K562 (cell line): ENCODE measurements around the gene NR1D1. TPM values are rescaled to one million over a fixed set of nuclear protein-coding genes. Genes with fewer than 3 reads are reported as not detected.

ENCODE experiments used
- CBX1 ChIP-seq: sonication (generic); IDR thresholded peaks from 2 replicates; pipeline ENCODE4 v1.6.1; 2016; ENCODE audit warnings: antibody characterized with exemption, low read depth, mild to moderate bottlenecking
- CTBP1 ChIP-seq: fragments of 450-650 bp; IDR thresholded peaks from 2 replicates; pipeline ENCODE4 v1.6.1; 2016; ENCODE audit warnings: borderline replicate concordance
- ESRRB ChIP-seq: fragments of 250-450 bp; sonication (Bioruptor Pico); IDR thresholded peaks from 2 replicates; pipeline ENCODE4 v1.5.0; 2020; ENCODE audit warnings: mild to moderate bottlenecking, moderate library complexity, borderline replicate concordance
- ETS1 ChIP-seq: conservative IDR thresholded peaks from 2 replicates; pipeline ENCODE4 v1.6.1; 2011; ENCODE audit warnings: low read depth, mild to moderate bottlenecking, low read length; ENCODE audit not compliant: control insufficient read depth
- FOXK2 ChIP-seq, 2 experiments: fragments of 450-650 bp; IDR thresholded peaks in 1 of 2; conservative IDR thresholded peaks in 1 of 2; 2 replicates each; pipeline ENCODE4 v1.6.1; 2016; ENCODE audit warnings: low read depth in 2 of 2, mild to moderate bottlenecking in 1 of 2
- HMGXB4 ChIP-seq: sonication (generic); formaldehyde crosslinking; IDR thresholded peaks from 2 replicates; pipeline ENCODE4 v1.8.1; 2023; ENCODE audit warnings: mild to moderate bottlenecking, missing genetic modification reagents
- KLF10 ChIP-seq: fragments of 250-450 bp; sonication (Bioruptor Pico); IDR thresholded peaks from 2 replicates; pipeline ENCODE4 v1.6.1; 2021; ENCODE audit warnings: matching md5 sums
- MTA2 ChIP-seq: fragments of 450-650 bp; IDR thresholded peaks from 2 replicates; pipeline ENCODE4 v1.6.1; 2016; ENCODE audit warnings: low read depth
- NR2F6 ChIP-seq: fragments of 450-650 bp; formaldehyde crosslinking; IDR thresholded peaks from 2 replicates; pipeline ENCODE4 v1.4.0; 2020; ENCODE audit warnings: mild to moderate bottlenecking
- PTRF ChIP-seq: fragments of 450-650 bp; IDR thresholded peaks from 2 replicates; pipeline ENCODE4 v1.6.1; 2016; ENCODE audit warnings: mild to moderate bottlenecking, missing genetic modification characterization, missing compliant biosample characterization
- SAP30 ChIP-seq: fragments of 200-600 bp; sonication (generic); IDR thresholded peaks from 2 replicates; pipeline ENCODE4 v1.6.1; 2012; ENCODE audit warnings: borderline replicate concordance, low read depth, mild to moderate bottlenecking, moderate library complexity, low read length, control low read depth, inconsistent platforms; ENCODE audit not compliant: insufficient read depth, poor library complexity, severe bottlenecking
- SETDB1 ChIP-seq: IDR thresholded peaks from one replicate; pipeline ENCODE4 v1.6.1; 2012; ENCODE audit warnings: low read length, control low read depth, inconsistent platforms
- ZNF408 ChIP-seq: fragments of 250-450 bp; sonication (Bioruptor Pico); IDR thresholded peaks from 2 replicates; pipeline ENCODE4 v1.4.0; 2020; ENCODE audit warnings: low read depth, mild to moderate bottlenecking, moderate library complexity
- ZNF444 ChIP-seq: fragments of 250-450 bp; sonication (Bioruptor Pico); IDR thresholded peaks from 2 replicates; pipeline ENCODE4 v1.4.0; 2020; ENCODE audit warnings: mild to moderate bottlenecking, moderate library complexity
- ZNF583 ChIP-seq: fragments of 250-450 bp; sonication (Bioruptor Pico); IDR thresholded peaks from 2 replicates; pipeline ENCODE4 v1.4.0; 2020
- polyA plus RNA-seq, 8 experiments: library from polyadenylated mRNA; depleted of rRNA in 4 of 8; stranded (reverse) in 5 of 8; unstranded in 3 of 8; fragments of >200 nt; fragmentation: Nextera tagmentation in 2 of 8; fragmentation: Illumina TruSeq in 1 of 8; extraction: Ambion mirVana in 2 of 8; extraction: Trizol in 1 of 8; gene quantifications; 2 replicates each; pipeline versions ENCODE4 v1.2.1 to v1.2.3, GENCODE V29; 2011 to 2014; ENCODE audit warnings: inconsistent platforms in 1 of 8, missing spikeins in 1 of 8
- total RNA-seq, 7 experiments: library from RNA; depleted of rRNA in 6 of 7; stranded (reverse); fragments of >200 nt in 6 of 7; fragmentation: Illumina TruSeq in 2 of 7; extraction: Trizol in 2 of 7; gene quantifications; 2 replicates each; pipeline versions ENCODE4 v1.2.1 to v1.2.3, GENCODE V29; 2011 to 2021; ENCODE audit warnings: low replicate concordance in 1 of 7
- TF ChIP-seq, protein P1 (sequence below): sonication (generic); formaldehyde crosslinking; IDR thresholded peaks from 2 replicates; pipeline ENCODE4 v1.8.1; 2022; ENCODE audit warnings: missing genetic modification reagents
- TF ChIP-seq, protein P2 (sequence below), 2 experiments: fragments of 200-800 bp in 1 of 2; sonication (Bioruptor generic) in 1 of 2; sonication (generic) in 1 of 2; formaldehyde crosslinking in 1 of 2; IDR thresholded peaks in 1 of 2; conservative IDR thresholded peaks in 1 of 2; 2 replicates each; pipeline versions ENCODE4 v1.5.0 to v1.6.1; 2016 to 2020; ENCODE audit warnings: missing compliant biosample characterization in 1 of 2, missing genetic modification characterization in 1 of 2, missing genetic modification reagents in 1 of 2
- TF ChIP-seq, protein P3 (sequence below): sonication (generic); formaldehyde crosslinking; IDR thresholded peaks from 2 replicates; pipeline ENCODE4 v1.9.0; 2022; ENCODE audit warnings: mild to moderate bottlenecking, missing genetic modification reagents
- TF ChIP-seq, protein P4 (sequence below): sonication (generic); formaldehyde crosslinking; IDR thresholded peaks from 2 replicates; pipeline ENCODE4 v1.8.0; 2022; ENCODE audit warnings: mild to moderate bottlenecking, missing genetic modification reagents, borderline replicate concordance

NR1D1 gene
- total and polyA plus RNA-seq, 9 of the 15 experiments (the other 6 are each of a cell fraction or from before 2014, with no cell fraction given): 0.25 to 7.7 (median 0.65) TPM

DNA sequence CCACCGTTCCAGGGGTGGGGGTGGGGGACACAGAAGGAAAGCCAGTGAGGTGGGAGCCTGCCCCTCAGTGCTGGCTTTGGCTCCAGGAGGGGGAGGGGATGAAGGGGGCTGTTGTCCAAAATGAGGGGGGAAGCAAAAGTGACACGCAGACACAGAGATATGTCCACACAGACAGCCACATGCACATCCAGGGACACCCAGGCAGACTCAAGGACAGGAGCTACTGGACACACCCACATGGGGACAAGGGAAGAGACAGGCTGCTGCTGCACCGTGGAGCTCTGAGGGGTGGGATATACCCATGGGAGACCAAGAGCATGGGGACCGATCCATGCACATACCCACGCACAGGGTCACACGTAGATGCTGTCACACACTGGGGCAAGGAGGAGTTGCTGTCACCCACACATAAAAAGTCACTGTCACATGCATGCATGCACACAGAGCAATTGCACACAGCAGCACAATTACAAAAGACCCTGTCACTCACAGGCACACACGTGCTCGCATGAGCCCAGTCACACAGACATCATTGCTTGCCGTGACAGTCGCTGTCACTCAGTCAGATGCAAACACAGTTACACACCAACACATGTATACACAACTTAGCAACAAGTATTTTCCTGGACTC is 36.4 kb downstream of the NR1D1 start (continued):
- TF ChIP-seq, protein P1, sequence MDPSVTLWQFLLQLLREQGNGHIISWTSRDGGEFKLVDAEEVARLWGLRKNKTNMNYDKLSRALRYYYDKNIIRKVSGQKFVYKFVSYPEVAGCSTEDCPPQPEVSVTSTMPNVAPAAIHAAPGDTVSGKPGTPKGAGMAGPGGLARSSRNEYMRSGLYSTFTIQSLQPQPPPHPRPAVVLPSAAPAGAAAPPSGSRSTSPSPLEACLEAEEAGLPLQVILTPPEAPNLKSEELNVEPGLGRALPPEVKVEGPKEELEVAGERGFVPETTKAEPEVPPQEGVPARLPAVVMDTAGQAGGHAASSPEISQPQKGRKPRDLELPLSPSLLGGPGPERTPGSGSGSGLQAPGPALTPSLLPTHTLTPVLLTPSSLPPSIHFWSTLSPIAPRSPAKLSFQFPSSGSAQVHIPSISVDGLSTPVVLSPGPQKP (CRISPR knock-in tag): no peak
- TF ChIP-seq, protein P2, sequence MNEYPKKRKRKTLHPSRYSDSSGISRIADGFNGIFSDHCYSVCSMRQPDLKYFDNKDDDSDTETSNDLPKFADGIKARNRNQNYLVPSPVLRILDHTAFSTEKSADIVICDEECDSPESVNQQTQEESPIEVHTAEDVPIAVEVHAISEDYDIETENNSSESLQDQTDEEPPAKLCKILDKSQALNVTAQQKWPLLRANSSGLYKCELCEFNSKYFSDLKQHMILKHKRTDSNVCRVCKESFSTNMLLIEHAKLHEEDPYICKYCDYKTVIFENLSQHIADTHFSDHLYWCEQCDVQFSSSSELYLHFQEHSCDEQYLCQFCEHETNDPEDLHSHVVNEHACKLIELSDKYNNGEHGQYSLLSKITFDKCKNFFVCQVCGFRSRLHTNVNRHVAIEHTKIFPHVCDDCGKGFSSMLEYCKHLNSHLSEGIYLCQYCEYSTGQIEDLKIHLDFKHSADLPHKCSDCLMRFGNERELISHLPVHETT (CRISPR knock-in tag; conservative IDR thresholded peaks at IDR 0.05 in 1 of 2, IDR thresholded peaks at IDR 0.05 in 1 of 2): no peak
- TF ChIP-seq ZNF583 (CRISPR knock-in tag) (no peak), SETDB1 (no peak), SAP30 (no peak), MTA2 (no peak), KLF10 (CRISPR knock-in tag) (no peak), ZNF408 (CRISPR knock-in tag) (no peak), NR2F6 (CRISPR knock-in tag) (no peak), PTRF (tag) (no peak), ZNF444 (no peak), CTBP1 (no peak), CBX1 (no peak), FOXK2 (conservative IDR thresholded peaks at IDR 0.05 in 1 of 2, IDR thresholded peaks at IDR 0.05 in 1 of 2; ENCODE audit: low read depth in 2 of 2) (0 out of 4 replicates have a peak, but pooled peaks of 1 of the 2 experiments have one; percentile 33), ESRRB (CRISPR knock-in tag) (no peak), ETS1 (0 out of 2 replicates have a peak, but pooled peaks have one; percentile 18), HMGXB4 (no peak)
- TF ChIP-seq, protein P3, sequence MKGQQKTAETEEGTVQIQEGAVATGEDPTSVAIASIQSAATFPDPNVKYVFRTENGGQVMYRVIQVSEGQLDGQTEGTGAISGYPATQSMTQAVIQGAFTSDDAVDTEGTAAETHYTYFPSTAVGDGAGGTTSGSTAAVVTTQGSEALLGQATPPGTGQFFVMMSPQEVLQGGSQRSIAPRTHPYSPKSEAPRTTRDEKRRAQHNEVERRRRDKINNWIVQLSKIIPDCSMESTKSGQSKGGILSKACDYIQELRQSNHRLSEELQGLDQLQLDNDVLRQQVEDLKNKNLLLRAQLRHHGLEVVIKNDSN (CRISPR knock-in tag): no peak
- TF ChIP-seq, protein P4, sequence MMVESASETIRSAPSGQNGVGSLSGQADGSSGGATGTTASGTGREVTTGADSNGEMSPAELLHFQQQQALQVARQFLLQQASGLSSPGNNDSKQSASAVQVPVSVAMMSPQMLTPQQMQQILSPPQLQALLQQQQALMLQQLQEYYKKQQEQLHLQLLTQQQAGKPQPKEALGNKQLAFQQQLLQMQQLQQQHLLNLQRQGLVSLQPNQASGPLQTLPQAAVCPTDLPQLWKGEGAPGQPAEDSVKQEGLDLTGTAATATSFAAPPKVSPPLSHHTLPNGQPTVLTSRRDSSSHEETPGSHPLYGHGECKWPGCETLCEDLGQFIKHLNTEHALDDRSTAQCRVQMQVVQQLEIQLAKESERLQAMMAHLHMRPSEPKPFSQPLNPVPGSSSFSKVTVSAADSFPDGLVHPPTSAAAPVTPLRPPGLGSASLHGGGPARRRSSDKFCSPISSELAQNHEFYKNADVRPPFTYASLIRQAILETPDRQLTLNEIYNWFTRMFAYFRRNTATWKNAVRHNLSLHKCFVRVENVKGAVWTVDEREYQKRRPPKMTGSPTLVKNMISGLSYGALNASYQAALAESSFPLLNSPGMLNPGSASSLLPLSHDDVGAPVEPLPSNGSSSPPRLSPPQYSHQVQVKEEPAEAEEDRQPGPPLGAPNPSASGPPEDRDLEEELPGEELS (CRISPR knock-in tag): no peak
